Liver (tissue), 9 donors: Measurements from ENCODE around the gene CSAD. TPM values are rescaled to one million over a fixed set of nuclear protein-coding genes. Genes with fewer than 3 reads are reported as not detected.

Experiments
- DNase-seq: peaks from one replicate; pipeline ENCODE4 v3.0.0-alpha.2; 2017; ENCODE audit warnings: low spot score
- H3K27ac ChIP-seq, 2 donors: one replicate each; pipeline ENCODE4 v1.7.0; 2013; ENCODE audit warnings: inconsistent platforms in 2 of 2, low read length in 2 of 2, control low read depth in 1 of 2, low read depth in 1 of 2, mild to moderate bottlenecking in 1 of 2
- H3K27me3 ChIP-seq, 4 donors: one replicate each; pipeline versions ENCODE4 v1.6.1 to v1.7.0; 2013; ENCODE audit warnings: low read length in 3 of 4, inconsistent platforms in 1 of 4, mild to moderate bottlenecking in 1 of 4, moderate library complexity in 1 of 4; ENCODE audit not compliant: control insufficient read depth in 4 of 4, insufficient read depth in 4 of 4
- H3K36me3 ChIP-seq, 4 donors: one replicate each; pipeline versions ENCODE4 v1.6.1 to v1.7.0; 2013; ENCODE audit warnings: low read length in 3 of 4, mild to moderate bottlenecking in 3 of 4, low read depth in 1 of 4, moderate library complexity in 1 of 4; ENCODE audit not compliant: control insufficient read depth in 4 of 4, insufficient read depth in 3 of 4
- H3K4me1 ChIP-seq, 4 donors: one replicate each; pipeline versions ENCODE4 v1.6.1 to v1.7.0; 2013; ENCODE audit warnings: low read length in 3 of 4, mild to moderate bottlenecking in 3 of 4, moderate library complexity in 1 of 4; ENCODE audit not compliant: control insufficient read depth in 4 of 4, insufficient read depth in 4 of 4
- H3K4me3 ChIP-seq, 3 donors: one replicate each; pipeline versions ENCODE4 v1.6.1 to v1.7.0; 2013; ENCODE audit warnings: low read length in 3 of 3, control low read depth in 1 of 3, low read depth in 1 of 3, mild to moderate bottlenecking in 1 of 3
- H3K9ac ChIP-seq, 2 donors: one replicate each; pipeline ENCODE4 v1.7.0; 2013; ENCODE audit warnings: low read length in 2 of 2, mild to moderate bottlenecking in 2 of 2, moderate library complexity in 2 of 2, control low read depth in 1 of 2, low read depth in 1 of 2
- H3K9me3 ChIP-seq, 4 donors: one replicate each; pipeline versions ENCODE4 v1.6.1 to v1.7.0; 2013; ENCODE audit warnings: low read length in 3 of 4; ENCODE audit not compliant: control insufficient read depth in 4 of 4
- EGR1 ChIP-seq, 2 donors: IDR thresholded peaks; 2 replicates each; pipeline ENCODE4 v1.6.1; 2016 to 2018; ENCODE audit warnings: antibody characterized with exemption in 2 of 2, low read depth in 2 of 2
- FOXA1 ChIP-seq: IDR thresholded peaks from 2 replicates; pipeline ENCODE4 v1.6.1; 2016; ENCODE audit warnings: antibody characterized with exemption
- GABPA ChIP-seq, 2 donors: IDR thresholded peaks in 1 of 2; conservative IDR thresholded peaks in 1 of 2; 2 replicates each; pipeline ENCODE4 v1.6.1; 2016; ENCODE audit warnings: antibody characterized with exemption in 2 of 2, mild to moderate bottlenecking in 1 of 2, moderate library complexity in 1 of 2
- HNF4A ChIP-seq, 2 donors: conservative IDR thresholded peaks; 2 replicates each; pipeline ENCODE4 v1.6.1; 2016; ENCODE audit warnings: antibody characterized with exemption in 2 of 2, mild to moderate bottlenecking in 2 of 2
- NR2F2 ChIP-seq: IDR thresholded peaks from 2 replicates; pipeline ENCODE4 v1.6.1; 2016; ENCODE audit warnings: antibody characterized with exemption
- RXRA ChIP-seq, 2 donors: IDR thresholded peaks; 2 replicates each; pipeline ENCODE4 v1.6.1; 2017 to 2018; ENCODE audit warnings: antibody characterized with exemption in 2 of 2, mild to moderate bottlenecking in 1 of 2
- YY1 ChIP-seq: IDR thresholded peaks from 2 replicates; pipeline ENCODE4 v1.6.1; 2016; ENCODE audit warnings: antibody characterized with exemption, mild to moderate bottlenecking
- WGBS: extraction: QIAGEN DNeasy Blood & Tissue Kit; methylation state at CpG from one replicate; pipeline ENCODE4 v1.1.7; 2013; 5-methylcytosine and 5-hydroxymethylcytosine counted together
- polyA plus RNA-seq, 2 donors: library from polyadenylated mRNA; stranded (reverse) in 1 of 2; unstranded in 1 of 2; fragments of 200-250 nt in 1 of 2; fragments of >200 nt in 1 of 2; fragmentation: Nextera tagmentation in 1 of 2; extraction: Ambion mirVana in 1 of 2; gene quantifications; one replicate each; pipeline versions ENCODE4 v1.2.1 to v1.2.3, GENCODE V29; 2013 to 2015
- total RNA-seq, 2 donors: library from RNA; depleted of rRNA; stranded (reverse); fragments of >200 nt; gene quantifications; one replicate each; pipeline ENCODE4 v1.2.3, GENCODE V29; 2014
- TF ChIP-seq, protein P1 (sequence below): fragments of 150-350 bp; IDR thresholded peaks from 2 replicates; pipeline ENCODE4 v1.5.1; 2017; ENCODE audit warnings: improper control_type of control experiment, low read depth, low read length; ENCODE audit not compliant: missing input control
- TF ChIP-seq, protein P2 (sequence below): IDR thresholded peaks from 2 replicates; pipeline ENCODE4 v1.6.1; 2016; ENCODE audit warnings: antibody characterized with exemption
- TF ChIP-seq, protein P3 (sequence below): IDR thresholded peaks from 2 replicates; pipeline ENCODE4 v1.6.1; 2016; ENCODE audit warnings: antibody characterized with exemption
- TF ChIP-seq, protein P4 (sequence below): IDR thresholded peaks from 2 replicates; pipeline ENCODE4 v1.6.1; 2016; ENCODE audit warnings: antibody characterized with exemption
- TF ChIP-seq, protein P5 (sequence below): IDR thresholded peaks from 2 replicates; pipeline ENCODE4 v1.6.1; 2016; ENCODE audit warnings: antibody characterized with exemption, mild to moderate bottlenecking
- donor health status: healthy.
- donor health status: healthy.
- donor health status: healthy.
- donor health status: healthy.
- donor health status: healthy.

CSAD gene
- total and polyA plus RNA-seq, 4 donors, result 4.4 to 41.5 (median 35.1) TPM

DNA sequence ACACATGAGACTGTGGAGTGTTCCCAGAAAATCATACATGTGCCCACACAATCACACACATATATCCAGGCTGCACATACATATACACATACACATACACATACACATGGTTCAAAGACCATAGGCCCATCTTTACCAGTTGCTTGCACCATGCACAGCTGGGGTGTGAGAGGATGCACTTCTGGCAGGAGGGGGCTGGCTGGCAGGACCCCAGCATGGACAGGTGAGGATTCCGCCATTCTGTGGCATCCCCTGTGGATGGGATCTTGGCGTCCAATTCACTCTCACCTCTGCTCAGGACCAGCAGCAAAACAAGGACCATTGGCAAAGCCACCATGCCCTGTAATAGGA lies 19.4 kb upstream of the CSAD start:
- no peak for DNase-seq
- Histone ChIP-seq H3K4me3 (no peak overlapping the region), H3K9ac (no peak overlapping the region), H3K27ac (no peak overlapping the region), H3K36me3 (no peaks in the 10 kb centered on the region), H3K9me3 (no peaks in the 10 kb centered on the region), H3K4me1 (peaks cover 0 to 27% (median 24%) of the 10 kb centered on the region in 4 donors), H3K27me3 (no peaks in the 10 kb centered on the region)
- WGBS, result 91% methylated on average over 2 of the region's 2 CpGs
- no peak for TF ChIP-seq RXRA (IDR thresholded peaks at IDR 0.05)
- TF ChIP-seq, protein P1, sequence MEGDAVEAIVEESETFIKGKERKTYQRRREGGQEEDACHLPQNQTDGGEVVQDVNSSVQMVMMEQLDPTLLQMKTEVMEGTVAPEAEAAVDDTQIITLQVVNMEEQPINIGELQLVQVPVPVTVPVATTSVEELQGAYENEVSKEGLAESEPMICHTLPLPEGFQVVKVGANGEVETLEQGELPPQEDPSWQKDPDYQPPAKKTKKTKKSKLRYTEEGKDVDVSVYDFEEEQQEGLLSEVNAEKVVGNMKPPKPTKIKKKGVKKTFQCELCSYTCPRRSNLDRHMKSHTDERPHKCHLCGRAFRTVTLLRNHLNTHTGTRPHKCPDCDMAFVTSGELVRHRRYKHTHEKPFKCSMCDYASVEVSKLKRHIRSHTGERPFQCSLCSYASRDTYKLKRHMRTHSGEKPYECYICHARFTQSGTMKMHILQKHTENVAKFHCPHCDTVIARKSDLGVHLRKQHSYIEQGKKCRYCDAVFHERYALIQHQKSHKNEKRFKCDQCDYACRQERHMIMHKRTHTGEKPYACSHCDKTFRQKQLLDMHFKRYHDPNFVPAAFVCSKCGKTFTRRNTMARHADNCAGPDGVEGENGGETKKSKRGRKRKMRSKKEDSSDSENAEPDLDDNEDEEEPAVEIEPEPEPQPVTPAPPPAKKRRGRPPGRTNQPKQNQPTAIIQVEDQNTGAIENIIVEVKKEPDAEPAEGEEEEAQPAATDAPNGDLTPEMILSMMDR, result no peak
- TF ChIP-seq, protein P2, sequence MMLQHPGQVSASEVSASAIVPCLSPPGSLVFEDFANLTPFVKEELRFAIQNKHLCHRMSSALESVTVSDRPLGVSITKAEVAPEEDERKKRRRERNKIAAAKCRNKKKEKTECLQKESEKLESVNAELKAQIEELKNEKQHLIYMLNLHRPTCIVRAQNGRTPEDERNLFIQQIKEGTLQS, result no peak
- TF ChIP-seq, protein P3, sequence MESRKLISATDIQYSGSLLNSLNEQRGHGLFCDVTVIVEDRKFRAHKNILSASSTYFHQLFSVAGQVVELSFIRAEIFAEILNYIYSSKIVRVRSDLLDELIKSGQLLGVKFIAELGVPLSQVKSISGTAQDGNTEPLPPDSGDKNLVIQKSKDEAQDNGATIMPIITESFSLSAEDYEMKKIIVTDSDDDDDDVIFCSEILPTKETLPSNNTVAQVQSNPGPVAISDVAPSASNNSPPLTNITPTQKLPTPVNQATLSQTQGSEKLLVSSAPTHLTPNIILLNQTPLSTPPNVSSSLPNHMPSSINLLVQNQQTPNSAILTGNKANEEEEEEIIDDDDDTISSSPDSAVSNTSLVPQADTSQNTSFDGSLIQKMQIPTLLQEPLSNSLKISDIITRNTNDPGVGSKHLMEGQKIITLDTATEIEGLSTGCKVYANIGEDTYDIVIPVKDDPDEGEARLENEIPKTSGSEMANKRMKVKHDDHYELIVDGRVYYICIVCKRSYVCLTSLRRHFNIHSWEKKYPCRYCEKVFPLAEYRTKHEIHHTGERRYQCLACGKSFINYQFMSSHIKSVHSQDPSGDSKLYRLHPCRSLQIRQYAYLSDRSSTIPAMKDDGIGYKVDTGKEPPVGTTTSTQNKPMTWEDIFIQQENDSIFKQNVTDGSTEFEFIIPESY, result no peak

DNA sequence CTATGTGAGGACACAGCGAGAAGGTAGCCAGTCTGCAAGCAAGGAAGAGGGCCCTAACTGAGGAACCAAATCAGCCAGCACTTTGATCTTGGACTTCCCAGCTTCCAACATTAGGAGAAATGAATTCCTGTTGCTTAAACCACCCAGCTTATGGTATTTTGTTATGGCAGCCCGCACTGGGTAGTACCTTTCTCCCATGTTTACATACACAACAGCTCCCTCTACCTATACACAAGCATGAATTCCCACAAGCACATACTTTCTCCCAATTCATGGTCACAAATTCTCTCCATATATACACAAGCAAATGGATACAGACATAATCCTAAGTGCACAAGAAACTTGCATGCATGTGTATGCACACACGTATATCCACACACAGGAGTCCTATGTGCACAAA lies 19.0 kb upstream of the CSAD start:
- 95% methylated on average over 3 of the region's 3 CpGs for WGBS
- no peaks in the 10 kb centered on the region for H3K36me3 ChIP-seq
- peaks cover 0 to 29% (median 28%) of the 10 kb centered on the region in 4 donors for H3K4me1 ChIP-seq
- no peak for DNase-seq
- TF ChIP-seq GABPA (IDR thresholded peaks at IDR 0.05 in 1 of 2, conservative IDR thresholded peaks at IDR 0.05 in 1 of 2) (no peak), HNF4A (conservative IDR thresholded peaks at IDR 0.05) (no peak), NR2F2 (no peak)
- TF ChIP-seq, protein P4, sequence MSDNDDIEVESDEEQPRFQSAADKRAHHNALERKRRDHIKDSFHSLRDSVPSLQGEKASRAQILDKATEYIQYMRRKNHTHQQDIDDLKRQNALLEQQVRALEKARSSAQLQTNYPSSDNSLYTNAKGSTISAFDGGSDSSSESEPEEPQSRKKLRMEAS, result no peak
- no peak overlapping the region for H3K4me3 ChIP-seq
- no peak overlapping the region for H3K27ac ChIP-seq
- no peaks in the 10 kb centered on the region for H3K9me3 ChIP-seq
- H3K9ac ChIP-seq, result no peak overlapping the region
- no peaks in the 10 kb centered on the region for H3K27me3 ChIP-seq

DNA sequence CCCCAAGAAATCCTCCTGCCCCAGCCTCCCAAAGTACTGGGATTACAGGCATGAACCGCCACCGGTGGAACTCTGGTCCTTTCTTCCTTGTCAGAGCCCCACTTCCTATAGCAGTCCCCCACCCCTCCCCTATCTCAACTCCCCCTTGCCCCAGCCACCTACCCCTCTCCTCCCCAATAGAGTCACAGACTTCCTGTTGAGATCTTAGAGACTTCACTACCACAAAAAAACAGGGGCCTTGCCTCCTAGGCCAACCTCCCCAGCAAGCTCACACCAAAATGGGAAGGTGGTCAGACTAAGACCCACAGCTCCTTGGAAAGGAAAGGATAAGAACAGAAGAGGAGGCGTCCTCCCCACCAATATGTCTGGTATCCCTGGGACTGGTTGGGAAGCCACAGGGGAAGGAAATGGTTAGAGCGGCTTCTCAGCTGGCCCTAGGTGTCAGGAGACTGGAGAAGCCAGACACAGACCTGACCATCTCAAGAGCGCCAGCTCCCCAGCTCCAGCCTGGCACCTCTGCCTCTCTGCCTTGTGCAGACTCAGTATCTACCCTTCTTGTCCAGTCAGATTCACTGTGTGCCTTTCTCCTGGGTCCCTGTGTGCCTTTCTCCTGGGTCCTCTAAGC lies 17.9 kb upstream of the CSAD start:
- H3K9ac ChIP-seq, result no peak overlapping the region
- no peak overlapping the region for H3K4me3 ChIP-seq
- 81% methylated on average over 5 of the region's 5 CpGs for WGBS
- H3K27ac ChIP-seq, result no peak overlapping the region
- H3K36me3 ChIP-seq, result no peaks in the 10 kb centered on the region
- no peaks in the 10 kb centered on the region for H3K27me3 ChIP-seq
- DNase-seq, result no peak
- no peaks in the 10 kb centered on the region for H3K9me3 ChIP-seq
- H3K4me1 ChIP-seq, result peaks cover 0 to 34% (median 32%) of the 10 kb centered on the region in 4 donors
- TF ChIP-seq, protein P5, sequence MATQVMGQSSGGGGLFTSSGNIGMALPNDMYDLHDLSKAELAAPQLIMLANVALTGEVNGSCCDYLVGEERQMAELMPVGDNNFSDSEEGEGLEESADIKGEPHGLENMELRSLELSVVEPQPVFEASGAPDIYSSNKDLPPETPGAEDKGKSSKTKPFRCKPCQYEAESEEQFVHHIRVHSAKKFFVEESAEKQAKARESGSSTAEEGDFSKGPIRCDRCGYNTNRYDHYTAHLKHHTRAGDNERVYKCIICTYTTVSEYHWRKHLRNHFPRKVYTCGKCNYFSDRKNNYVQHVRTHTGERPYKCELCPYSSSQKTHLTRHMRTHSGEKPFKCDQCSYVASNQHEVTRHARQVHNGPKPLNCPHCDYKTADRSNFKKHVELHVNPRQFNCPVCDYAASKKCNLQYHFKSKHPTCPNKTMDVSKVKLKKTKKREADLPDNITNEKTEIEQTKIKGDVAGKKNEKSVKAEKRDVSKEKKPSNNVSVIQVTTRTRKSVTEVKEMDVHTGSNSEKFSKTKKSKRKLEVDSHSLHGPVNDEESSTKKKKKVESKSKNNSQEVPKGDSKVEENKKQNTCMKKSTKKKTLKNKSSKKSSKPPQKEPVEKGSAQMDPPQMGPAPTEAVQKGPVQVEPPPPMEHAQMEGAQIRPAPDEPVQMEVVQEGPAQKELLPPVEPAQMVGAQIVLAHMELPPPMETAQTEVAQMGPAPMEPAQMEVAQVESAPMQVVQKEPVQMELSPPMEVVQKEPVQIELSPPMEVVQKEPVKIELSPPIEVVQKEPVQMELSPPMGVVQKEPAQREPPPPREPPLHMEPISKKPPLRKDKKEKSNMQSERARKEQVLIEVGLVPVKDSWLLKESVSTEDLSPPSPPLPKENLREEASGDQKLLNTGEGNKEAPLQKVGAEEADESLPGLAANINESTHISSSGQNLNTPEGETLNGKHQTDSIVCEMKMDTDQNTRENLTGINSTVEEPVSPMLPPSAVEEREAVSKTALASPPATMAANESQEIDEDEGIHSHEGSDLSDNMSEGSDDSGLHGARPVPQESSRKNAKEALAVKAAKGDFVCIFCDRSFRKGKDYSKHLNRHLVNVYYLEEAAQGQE, result no peak
- TF ChIP-seq, protein P1, result no peak
- TF ChIP-seq RXRA (IDR thresholded peaks at IDR 0.05) (no peak), FOXA1 (no peak), NR2F2 (no peak), HNF4A (conservative IDR thresholded peaks at IDR 0.05) (no peak), YY1 (no peak), EGR1 (IDR thresholded peaks at IDR 0.05; ENCODE audit: low read depth in 2 of 2) (no peak)
- TF ChIP-seq, protein P2, result no peak
- TF ChIP-seq, protein P4, result no peak
